ENCODE results near the gene ROR1.

Gene ROR1

DNA sequence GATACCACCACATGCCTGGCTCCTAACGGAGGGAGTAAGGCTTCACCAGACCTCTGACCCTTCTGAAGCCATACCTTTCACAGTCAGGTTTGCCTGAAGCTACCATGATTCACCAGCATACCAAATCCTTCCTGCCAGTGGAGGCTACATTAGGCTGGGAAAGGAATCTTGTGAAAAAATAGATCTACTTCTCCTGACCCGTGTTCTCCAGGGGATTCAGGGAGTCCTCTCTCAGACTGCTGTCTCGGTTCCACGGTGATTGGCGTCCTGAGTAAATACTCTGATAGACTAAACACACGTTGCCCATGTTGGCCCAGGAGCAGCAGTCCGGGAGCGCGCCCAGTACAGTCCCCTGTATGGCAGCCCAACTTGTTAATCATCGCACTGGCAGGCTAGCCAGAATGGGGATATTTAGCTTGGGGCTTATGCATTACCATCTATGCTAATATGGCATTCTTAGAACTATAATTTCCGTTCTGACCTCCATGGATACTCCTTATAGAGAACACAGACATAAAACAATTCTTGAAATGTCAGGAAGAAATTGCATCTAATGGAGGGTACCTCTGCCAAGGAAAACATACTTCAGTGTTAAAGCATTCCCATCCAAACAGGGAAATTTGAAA lies 173.2 kb downstream of the ROR1 start:
- TF ChIP-seq CTCF (conservative IDR thresholded peaks at IDR 0.05; ENCODE audit: control insufficient read depth, insufficient read depth, low read depth, low read length): no peak
- no peak for DNase-seq (ENCODE audit: low read depth)
- no peak overlapping the region for H3K4me3 ChIP-seq (ENCODE audit: control insufficient read depth, low read depth, low read length)

- no peak overlapping the region for H3K4me3 ChIP-seq (ENCODE audit: control insufficient read depth, low read depth, low read length)
- DNase-seq (ENCODE audit: low read depth): no peak
- no peak for TF ChIP-seq CTCF (conservative IDR thresholded peaks at IDR 0.05; ENCODE audit: control insufficient read depth, insufficient read depth, low read depth, low read length)
Measured at GRCh38 chr1:63947904-63948303, 174.1 kb downstream of the ROR1 start.

DNA sequence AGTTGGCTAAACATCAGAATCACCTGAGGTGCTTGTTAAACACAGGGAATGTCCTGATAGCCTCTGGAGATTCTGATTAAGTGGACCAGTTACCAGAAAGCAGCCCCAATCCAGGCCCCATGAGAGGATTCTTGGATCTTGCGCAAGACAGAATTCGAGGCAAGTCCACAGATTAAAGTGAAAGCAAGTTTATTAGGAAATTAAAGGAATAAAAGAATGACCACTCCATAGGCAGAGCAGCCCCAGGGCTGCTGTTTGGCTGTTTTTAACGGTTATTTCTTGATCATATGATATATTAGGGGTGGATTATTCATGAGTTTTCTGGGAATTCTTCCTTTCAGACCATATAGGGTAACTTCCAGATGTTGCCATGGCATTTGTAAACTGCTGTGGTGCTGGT lies 176.2 kb downstream of the ROR1 start:
- no peak overlapping the region for H3K4me3 ChIP-seq (ENCODE audit: control insufficient read depth, low read depth, low read length)
- peak; percentile 73 for DNase-seq (ENCODE audit: low read depth)
- TF ChIP-seq CTCF (conservative IDR thresholded peaks at IDR 0.05; ENCODE audit: control insufficient read depth, insufficient read depth, low read depth, low read length): no peak

GRCh38 chr1:63951059-63951946 lies 177.5 kb downstream of the ROR1 start:
- peak; percentile 92 for DNase-seq (ENCODE audit: low read depth)
- no peak overlapping the region for H3K4me3 ChIP-seq (ENCODE audit: control insufficient read depth, low read depth, low read length)
- no peak for TF ChIP-seq CTCF (conservative IDR thresholded peaks at IDR 0.05; ENCODE audit: control insufficient read depth, insufficient read depth, low read depth, low read length)

GRCh38 chr1:63954187-63954586 lies 180.4 kb downstream of the ROR1 start:
- no peak overlapping the region for H3K4me3 ChIP-seq (ENCODE audit: control insufficient read depth, low read depth, low read length)
- TF ChIP-seq CTCF (conservative IDR thresholded peaks at IDR 0.05; ENCODE audit: control insufficient read depth, insufficient read depth, low read depth, low read length): no peak
- DNase-seq (ENCODE audit: low read depth): no peak

DNA sequence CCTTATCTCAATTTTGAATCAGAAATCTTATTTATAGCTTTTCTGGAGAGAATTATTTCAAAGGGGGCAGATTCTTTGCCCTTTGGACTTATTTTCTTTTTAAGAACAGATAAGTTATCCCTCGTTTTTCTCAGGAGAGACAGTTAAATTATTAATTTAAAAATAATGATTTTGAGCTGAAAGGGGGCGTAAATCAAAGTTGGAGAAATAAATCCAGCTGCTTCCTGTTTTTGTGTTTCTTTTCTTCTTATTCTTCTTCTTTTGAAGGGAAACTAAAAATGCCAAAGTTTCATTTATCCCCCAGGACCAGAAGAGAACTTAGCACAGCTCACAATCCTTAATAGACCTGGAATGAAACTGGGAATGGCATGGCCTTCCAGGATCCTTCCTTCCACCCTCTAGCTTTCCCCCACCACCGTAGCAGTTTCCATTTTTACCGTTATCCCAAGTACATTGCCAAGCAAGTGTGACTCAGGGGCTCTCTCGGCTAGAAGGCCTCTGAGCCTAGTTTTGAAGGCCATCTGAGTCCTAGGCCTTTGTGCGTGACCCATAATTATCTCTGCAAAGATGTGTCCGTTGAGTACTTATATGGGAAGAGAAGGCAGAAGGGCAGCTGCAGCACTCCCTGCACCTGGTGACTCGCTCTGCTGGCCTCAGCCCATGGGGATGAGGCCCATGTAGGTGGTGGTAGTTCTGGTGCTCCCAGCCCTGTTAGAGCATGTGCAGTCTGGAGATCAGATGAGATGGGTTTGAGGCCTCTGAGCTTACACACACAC lies 181.7 kb downstream of the ROR1 start:
- no peak overlapping the region for H3K4me3 ChIP-seq (ENCODE audit: control insufficient read depth, low read depth, low read length)
- TF ChIP-seq CTCF (conservative IDR thresholded peaks at IDR 0.05; ENCODE audit: control insufficient read depth, insufficient read depth, low read depth, low read length): no peak

More for the DNA sequence above, 181.7 kb downstream of the ROR1 start:
- DNase-seq (ENCODE audit: low read depth): peak; percentile 82
